ENCODE measurements around the gene HOXA5. TPM values are rescaled to one million over a fixed set of nuclear protein-coding genes. Genes with fewer than 3 reads are reported as not detected.

HOXA5 gene
- total and polyA plus RNA-seq, 10 of the 15 experiments (the other 5 are each of a cell fraction or from before 2014, with no cell fraction given), result 0.05 to 0.13 TPM; not detected in 8

DNA sequence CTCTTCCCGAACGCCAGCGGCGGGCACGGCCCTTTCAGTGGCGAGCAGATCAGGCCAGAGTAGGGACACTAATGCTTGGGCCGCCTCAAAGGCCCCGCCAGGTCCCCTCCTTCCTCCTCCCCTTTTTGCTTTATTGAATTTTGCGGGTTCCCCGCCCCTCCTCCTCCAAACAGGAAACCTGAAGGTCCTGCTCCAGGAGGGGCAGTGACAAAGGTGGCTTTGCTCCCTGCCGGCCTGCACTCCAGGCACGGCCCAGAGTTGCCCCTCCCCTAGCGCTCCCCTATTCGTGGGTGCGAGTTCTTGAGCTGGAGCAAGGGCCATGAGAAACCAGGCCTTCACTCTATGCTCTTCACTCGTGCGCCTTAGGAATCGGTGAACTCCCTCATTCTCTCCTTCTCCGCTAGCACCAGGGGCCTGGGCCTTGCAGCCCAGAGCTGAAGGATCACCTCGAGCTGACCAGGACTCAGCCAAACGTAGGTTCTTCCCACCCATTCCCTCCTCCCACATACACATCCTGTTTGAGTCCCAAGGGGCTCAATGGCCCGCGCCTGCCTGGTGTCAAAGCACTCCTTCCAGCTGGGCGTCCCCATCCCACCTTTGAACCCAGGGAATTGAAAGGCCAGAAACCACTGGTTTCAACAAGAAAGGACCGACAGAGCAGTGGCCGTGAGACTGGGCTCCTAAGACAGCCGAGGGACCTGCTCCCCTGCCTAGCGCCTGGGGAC is 4.7 kb upstream of the HOXA5 start:
- Histone ChIP-seq H3K36me3 (ENCODE audit: control insufficient read depth in 2 of 2, insufficient read depth in 2 of 2, low read length in 1 of 2) (no peaks in the 10 kb centered on the region), H3K4me3 (no peak overlapping the region), H2AFZ (ENCODE audit: control insufficient read depth, low read depth, low read length) (no peak overlapping the region), H4K20me1 (ENCODE audit: control insufficient read depth, insufficient read depth) (no peaks in the 10 kb centered on the region), H3K27ac (ENCODE audit: control insufficient read depth, insufficient read depth) (no peak overlapping the region), H3K9me3 (replicated peaks; ENCODE audit: control insufficient read depth, insufficient read depth, low read length) (no peaks in the 10 kb centered on the region; the same call in 2 of the 3 replicates), H3K27me3 (replicated peaks in 1 of 2; ENCODE audit: control insufficient read depth in 2 of 2, insufficient read depth in 2 of 2, low read length in 1 of 2) (peaks cover 13 to 41% of the 10 kb centered on the region in 2 experiments), H3K79me2 (ENCODE audit: control insufficient read depth, insufficient read depth, low read length) (no peaks in the 10 kb centered on the region), H3K4me1 (ENCODE audit: control insufficient read depth, insufficient read depth, low read length) (no peaks in the 10 kb centered on the region; the same call in 1 of the 2 replicates), H3K4me2 (ENCODE audit: control insufficient read depth, insufficient read depth) (no peak overlapping the region), H3K9ac (ENCODE audit: control insufficient read depth, insufficient read depth, low read length) (no peak overlapping the region)
- DNase-seq (ENCODE audit: low read depth, low spot score), result no peak
- ChIA-PET SMC1A (ENCODE audit: uncharacterized antibody, unreplicated experiment) (interaction anchor here (1.3 to 1.8 kb wide), 2 partner anchors 11 to 466 kb away, joined by 3 to 4 read pairs; no protein-coding TSS in a partner anchor), RAD21 (ENCODE audit: unreplicated experiment) (interaction anchor here (2.3 kb wide), 1 partner anchor 14 kb away, joined by 7 read pairs; no protein-coding TSS in a partner anchor), POLR2A (no interaction called here), CTCF (interaction anchor here (1.0 to 5.5 kb wide), 5 partner anchors 14 to 461 kb away, joined by 3 to 38 read pairs (median 21); partner anchors contain the start of gene HOXA1)
- WGBS (ENCODE audit: insufficient coverage, insufficient replicate concordance, low lambda C conversion rate, missing lambda C conversion rate), result 5% methylated on average over 24 of the region's 28 CpGs
- TF ChIP-seq E2F4 (IDR thresholded peaks at IDR 0.05; ENCODE audit: low read depth, low read length) (no peak), SUZ12 (IDR thresholded peaks at IDR 0.05; ENCODE audit: unreplicated experiment) (peak; percentile 17), ESRRA (IDR thresholded peaks at IDR 0.05; ENCODE audit: low read length) (no peak), YY1 (IDR thresholded peaks at IDR 0.05; ENCODE audit: low read depth, low read length) (no peak), CREB1 (IDR thresholded peaks at IDR 0.05; ENCODE audit: low read depth) (no peak)
- intact Hi-C loops (cut with micrococcal nuclease; ENCODE audit: unreplicated experiment) (no loop called here), in situ Hi-C loops (cut with MboI) (no loop called here)
- no peak for FAIRE-seq
- no TSS peak for BruUV-seq (replicated peaks)
- no peak for ATAC-seq
